T-helper 2 cell treated with Interferon-gamma antibody and Interleukin-4, amounts not matched to agents 5 μg/mL and 100 μg/mL, for 36 hours (primary cell): Measurements from ENCODE around the gene GPR108.
A peak's percentile ranks its signal among the peaks of the same experiment; 100 is the strongest.

Source experiments
- DNase-seq: peaks from one replicate; pipeline ENCODE4 v3.0.0; 2021; ENCODE audit warnings: low spot score
- H3K27ac Mint-ChIP-seq: one replicate; pipeline ENCODE4 v1.8.0; 2021; ENCODE audit warnings: mild to moderate bottlenecking, mixed read lengths
- H3K27me3 Mint-ChIP-seq: one replicate; pipeline ENCODE4 v1.8.0; 2021; ENCODE audit warnings: low read depth, mixed read lengths
- H3K36me3 Mint-ChIP-seq: one replicate; pipeline ENCODE4 v1.8.0; 2021; ENCODE audit warnings: low read depth, mixed read lengths
- H3K4me1 Mint-ChIP-seq: one replicate; pipeline ENCODE4 v1.8.0; 2021; ENCODE audit warnings: low read depth, mixed read lengths
- H3K4me3 Mint-ChIP-seq: one replicate; pipeline ENCODE4 v1.8.0; 2022; ENCODE audit warnings: mild to moderate bottlenecking, moderate library complexity, mixed read lengths
- H3K9me3 Mint-ChIP-seq: one replicate; pipeline ENCODE4 v1.8.0; 2021; ENCODE audit warnings: mixed read lengths

Gene GPR108

DNA sequence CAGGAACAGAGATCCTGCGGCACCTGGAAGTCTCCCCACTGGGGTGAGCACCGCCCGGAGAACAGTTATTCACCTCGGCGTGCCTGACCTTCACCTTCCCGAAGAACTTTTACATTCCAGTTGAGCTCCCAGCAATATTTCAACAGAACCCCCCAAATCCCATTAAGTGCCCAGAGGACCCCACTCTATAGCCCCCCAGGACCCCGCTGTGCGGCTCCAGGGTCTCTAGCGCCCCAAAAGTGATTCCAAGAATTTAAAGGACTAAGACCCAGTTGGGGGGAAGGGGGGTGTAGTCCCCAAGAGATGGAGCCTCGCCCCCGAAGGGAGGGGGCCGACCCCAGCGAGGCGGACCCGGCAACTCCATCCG is 480 bp downstream of the GPR108 start:
- Mint-ChIP-seq H3K4me1 (peaks cover 29% of the 10 kb centered on the region), H3K4me3 (peak overlapping the region; percentile 98), H3K36me3 (peaks cover 18% of the 10 kb centered on the region), H3K27ac (peak overlapping the region; percentile 99), H3K9me3 (no peaks in the 10 kb centered on the region), H3K27me3 (no peaks in the 10 kb centered on the region)
- no peak for DNase-seq

DNA sequence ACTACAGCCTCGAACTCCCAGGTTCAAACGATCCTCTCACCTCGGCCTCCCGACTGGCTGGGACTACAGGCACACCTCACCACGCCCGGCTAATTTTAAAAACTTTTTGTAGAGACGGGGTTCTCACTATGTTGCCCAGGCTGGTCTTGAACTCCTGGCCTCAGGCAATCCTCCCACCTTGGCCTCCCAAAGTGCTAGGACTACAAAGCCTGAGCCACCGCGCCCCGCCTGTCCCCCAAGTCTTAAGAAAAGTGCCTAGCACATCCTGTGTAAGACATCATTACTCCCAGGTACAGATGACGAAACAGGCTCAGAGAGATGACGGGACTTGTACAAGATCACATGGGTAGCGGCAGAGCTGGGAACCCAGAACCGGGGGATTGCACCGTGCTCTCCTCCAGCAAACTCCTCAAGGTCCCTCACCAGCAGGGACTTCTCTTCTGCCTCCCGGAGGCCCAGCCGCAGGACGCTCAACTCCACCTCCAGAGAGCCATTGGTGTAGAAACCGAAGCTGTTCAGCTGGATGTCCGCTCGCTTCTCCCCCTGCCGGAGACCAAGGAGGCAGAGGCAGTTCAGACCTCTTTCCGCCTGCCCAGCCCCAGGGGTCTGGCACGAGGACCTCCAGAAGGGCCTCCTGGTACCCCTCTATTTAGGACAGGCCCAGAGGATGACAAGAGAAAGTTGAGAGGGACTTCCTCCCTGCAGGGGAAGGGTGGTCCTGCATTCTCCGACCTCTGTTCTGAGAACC is 1.0 kb downstream of the GPR108 start:
- Mint-ChIP-seq H3K36me3 (peaks cover 17% of the 10 kb centered on the region), H3K4me1 (peaks cover 29% of the 10 kb centered on the region), H3K27me3 (no peaks in the 10 kb centered on the region), H3K4me3 (peak overlapping the region; percentile 98), H3K9me3 (no peaks in the 10 kb centered on the region), H3K27ac (peak overlapping the region; percentile 99)
- peak; percentile 79 for DNase-seq

DNA sequence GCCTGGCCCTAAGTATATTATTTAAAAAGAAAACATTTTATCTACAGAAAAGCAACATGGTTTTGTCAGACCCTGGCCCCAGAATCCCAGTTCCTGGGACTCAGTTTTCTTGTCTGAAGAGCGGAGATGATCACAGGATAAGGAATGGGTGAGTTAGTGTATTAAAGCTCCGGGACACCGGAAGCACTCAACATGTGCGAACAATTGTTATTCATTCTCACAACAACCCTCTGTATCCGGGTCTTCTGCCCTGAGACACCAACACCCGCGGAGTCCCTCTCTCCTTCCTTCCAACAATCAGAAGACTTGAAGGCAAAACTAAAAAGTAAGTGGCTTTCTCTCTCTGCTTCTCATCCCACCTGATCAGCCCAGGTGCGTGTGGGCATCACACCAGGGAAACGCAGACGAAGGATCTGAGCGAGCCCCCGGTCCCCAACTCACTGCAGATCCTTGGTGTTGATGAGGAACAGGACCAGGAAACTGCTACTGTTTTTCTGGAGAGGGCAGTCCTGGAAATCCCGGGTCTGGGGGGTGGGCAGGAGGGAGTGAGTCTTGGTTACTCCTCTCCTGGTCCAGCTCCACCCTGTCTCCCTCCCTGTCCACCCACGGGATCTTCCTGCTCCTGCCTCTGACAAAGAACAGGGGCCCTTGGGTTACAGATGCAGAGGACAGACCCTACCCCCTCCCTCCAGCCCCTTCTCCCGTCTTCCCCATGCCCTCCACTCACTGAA is 2.0 kb downstream of the GPR108 start:
- Mint-ChIP-seq H3K27me3 (no peaks in the 10 kb centered on the region), H3K4me1 (peaks cover 26% of the 10 kb centered on the region), H3K9me3 (no peaks in the 10 kb centered on the region), H3K36me3 (peaks cover 17% of the 10 kb centered on the region), H3K27ac (peak overlapping the region; percentile 99), H3K4me3 (peak overlapping the region; percentile 98)
- DNase-seq = no peak

DNA sequence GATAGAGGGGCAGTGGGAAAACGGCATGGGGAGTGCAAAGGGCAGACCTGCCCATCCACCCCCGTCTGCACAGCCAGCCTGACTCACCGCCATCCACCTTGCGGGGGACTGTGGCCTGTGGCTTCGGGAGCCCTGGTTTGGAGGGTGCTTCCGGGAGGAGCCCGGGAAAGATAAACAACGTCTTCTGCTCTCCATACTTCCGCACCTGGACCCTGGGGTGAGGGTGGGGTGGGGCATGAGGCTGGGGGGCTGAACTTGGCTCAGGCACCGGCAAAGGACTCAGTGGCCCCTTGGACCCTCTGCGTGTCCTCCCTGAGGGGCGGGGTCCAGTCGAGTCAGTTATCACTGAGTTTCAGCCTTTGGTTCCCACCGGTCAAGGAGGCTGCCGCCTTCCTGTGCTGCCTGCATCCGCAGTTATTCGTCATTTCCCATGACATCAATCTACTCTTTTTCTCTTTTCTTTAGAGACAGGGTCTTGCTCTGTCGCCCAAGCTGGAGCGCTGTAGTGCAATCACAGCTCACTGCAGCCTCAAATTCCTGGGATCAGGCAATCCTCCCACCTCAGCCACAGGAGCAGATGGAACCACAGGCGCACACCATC is 3.2 kb downstream of the GPR108 start:
- H3K27me3 Mint-ChIP-seq = no peaks in the 10 kb centered on the region
- peaks cover 22% of the 10 kb centered on the region for H3K36me3 Mint-ChIP-seq
- H3K4me3 Mint-ChIP-seq = no peak overlapping the region
- no peak for DNase-seq
- H3K4me1 Mint-ChIP-seq = peaks cover 24% of the 10 kb centered on the region
- H3K27ac Mint-ChIP-seq = no peak overlapping the region
- no peaks in the 10 kb centered on the region for H3K9me3 Mint-ChIP-seq

DNA sequence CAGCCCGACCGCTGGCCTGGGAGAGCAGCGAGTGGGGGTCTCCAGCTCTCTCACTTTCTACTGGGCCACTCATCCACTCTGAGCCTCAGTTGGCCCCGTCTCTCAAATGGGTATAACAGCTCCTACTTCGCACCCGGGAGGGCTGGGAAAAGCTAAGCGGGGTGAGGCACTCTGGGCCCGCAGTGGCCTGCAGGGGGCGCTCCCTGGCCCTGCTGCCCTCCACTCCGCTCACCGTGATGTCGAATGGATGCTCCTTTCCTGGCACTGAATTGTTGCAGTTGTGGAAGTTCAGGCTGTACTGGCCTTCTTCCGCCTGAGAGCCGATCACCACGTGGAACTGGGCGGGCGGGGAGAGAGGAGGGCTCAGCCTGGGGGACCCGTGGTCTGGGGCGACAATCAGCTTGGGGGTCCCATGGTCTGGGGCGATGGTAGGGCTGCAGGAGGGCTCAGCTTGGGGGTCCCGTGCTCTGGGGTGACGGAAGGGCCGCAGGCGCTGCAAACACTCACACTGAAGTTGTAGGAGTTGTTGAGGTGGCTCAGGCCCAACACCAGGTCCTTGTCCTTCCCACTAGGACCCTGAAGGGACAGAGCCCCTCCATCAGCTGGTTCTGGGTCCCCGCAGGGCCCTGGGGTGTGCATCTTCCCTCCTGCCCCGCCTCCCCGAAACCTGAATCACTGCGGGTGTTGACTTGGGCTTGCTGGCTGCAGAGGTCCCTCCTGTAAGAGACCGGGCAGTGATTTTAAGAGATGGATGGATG is 3.9 kb downstream of the GPR108 start:
- no peak for DNase-seq
- no peaks in the 10 kb centered on the region for H3K27me3 Mint-ChIP-seq
- peaks cover 18% of the 10 kb centered on the region for H3K4me1 Mint-ChIP-seq
- no peak overlapping the region for H3K4me3 Mint-ChIP-seq
- no peak overlapping the region for H3K27ac Mint-ChIP-seq
- peaks cover 22% of the 10 kb centered on the region for H3K36me3 Mint-ChIP-seq
- no peaks in the 10 kb centered on the region for H3K9me3 Mint-ChIP-seq

DNA sequence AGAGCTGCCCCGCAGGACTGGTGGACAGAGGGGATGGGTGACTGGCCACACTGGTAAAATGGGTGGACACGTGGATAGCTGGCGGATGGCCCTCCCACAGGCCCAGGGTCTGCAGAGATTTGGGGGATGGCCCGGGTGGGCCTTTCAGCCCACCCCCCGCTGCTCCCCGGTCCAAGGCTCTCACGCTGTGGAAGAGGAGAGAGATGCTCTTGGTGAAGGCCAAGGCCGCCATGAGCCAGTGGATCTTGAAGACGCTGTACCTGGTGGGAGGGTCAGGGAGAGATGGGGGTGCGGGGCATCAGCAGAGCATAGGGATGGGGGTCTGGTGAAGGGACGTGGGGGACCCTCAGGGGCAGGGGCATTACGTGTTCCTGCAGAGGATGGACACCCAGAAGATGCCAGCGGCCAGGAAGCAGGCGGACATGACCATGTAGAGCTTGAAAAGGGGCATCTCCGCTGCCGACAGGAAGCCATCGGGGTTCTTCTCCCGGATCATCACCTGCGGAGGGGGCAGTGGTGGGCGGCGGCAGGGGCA is 4.5 kb downstream of the GPR108 start:
- DNase-seq = no peak
- Mint-ChIP-seq H3K27me3 (no peaks in the 10 kb centered on the region), H3K27ac (no peak overlapping the region), H3K4me1 (peaks cover 11% of the 10 kb centered on the region), H3K4me3 (no peak overlapping the region), H3K9me3 (no peaks in the 10 kb centered on the region), H3K36me3 (peaks cover 22% of the 10 kb centered on the region)

DNA sequence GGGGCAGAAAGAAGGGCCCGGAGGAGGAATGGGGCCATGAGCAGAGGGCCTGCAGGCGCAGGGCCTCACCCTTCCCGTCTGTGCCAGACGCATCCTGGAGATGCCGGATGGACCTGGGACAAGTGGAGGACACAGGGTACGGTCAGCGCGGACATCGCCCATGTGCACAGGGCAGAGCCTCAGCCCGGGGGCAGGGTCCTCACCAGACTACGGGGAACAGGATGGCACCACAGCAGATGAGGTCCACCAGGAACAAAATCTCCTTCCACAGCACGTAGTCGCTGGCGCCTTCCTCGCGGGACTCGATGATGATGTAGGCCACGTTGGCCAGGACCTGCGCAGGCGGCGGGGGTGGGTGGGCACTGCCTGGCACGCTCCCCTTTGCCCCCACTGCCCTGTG is 5.6 kb downstream of the GPR108 start:
- H3K36me3 Mint-ChIP-seq = peaks cover 22% of the 10 kb centered on the region
- H3K4me1 Mint-ChIP-seq = peaks cover 9% of the 10 kb centered on the region
- H3K4me3 Mint-ChIP-seq = no peak overlapping the region

DNA sequence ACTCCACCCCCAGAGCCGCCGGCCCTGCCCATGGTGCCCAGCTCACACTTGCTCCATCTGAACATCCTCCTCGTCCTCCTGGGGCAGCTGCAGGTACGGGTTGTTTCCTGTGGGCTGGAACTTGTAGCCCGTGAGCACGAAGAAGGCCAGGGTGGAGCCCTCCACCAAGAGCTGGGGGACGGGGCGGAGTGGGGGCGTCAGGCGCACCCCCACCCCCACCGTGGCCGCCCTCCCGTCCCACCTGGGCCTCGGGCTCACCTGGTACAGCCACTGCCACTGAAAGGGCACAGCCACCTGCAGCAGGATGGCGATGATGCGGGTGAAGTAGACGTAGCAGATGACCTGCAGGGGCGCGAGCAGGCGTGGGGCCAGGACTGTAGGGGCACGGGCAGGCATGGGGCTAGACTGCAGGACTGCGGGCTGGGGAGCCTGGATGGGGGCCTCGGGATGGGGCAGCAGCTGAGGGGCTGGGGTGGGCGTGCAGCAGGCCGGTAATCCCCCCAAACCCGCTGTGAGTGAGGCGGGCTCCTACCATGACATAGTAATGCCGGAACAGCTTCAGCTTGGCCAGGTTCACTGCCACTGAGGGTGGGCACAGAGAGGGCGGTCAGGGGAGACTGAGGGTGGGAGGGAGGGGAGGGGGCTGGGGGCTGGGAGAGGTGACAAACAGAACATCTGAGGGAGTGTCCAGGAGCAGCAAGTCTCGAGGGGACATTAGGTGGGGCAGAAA is 6.3 kb downstream of the GPR108 start:
- Mint-ChIP-seq H3K4me3 (no peak overlapping the region), H3K4me1 (peaks cover 5% of the 10 kb centered on the region), H3K36me3 (peaks cover 19% of the 10 kb centered on the region), H3K27ac (no peak overlapping the region), H3K27me3 (no peaks in the 10 kb centered on the region), H3K9me3 (no peaks in the 10 kb centered on the region)
- DNase-seq = no peak

More for the DNA sequence above, 5.6 kb downstream of the GPR108 start:
- DNase-seq = no peak
- no peak overlapping the region for H3K27ac Mint-ChIP-seq
- H3K27me3 Mint-ChIP-seq = no peaks in the 10 kb centered on the region
- no peaks in the 10 kb centered on the region for H3K9me3 Mint-ChIP-seq

DNA sequence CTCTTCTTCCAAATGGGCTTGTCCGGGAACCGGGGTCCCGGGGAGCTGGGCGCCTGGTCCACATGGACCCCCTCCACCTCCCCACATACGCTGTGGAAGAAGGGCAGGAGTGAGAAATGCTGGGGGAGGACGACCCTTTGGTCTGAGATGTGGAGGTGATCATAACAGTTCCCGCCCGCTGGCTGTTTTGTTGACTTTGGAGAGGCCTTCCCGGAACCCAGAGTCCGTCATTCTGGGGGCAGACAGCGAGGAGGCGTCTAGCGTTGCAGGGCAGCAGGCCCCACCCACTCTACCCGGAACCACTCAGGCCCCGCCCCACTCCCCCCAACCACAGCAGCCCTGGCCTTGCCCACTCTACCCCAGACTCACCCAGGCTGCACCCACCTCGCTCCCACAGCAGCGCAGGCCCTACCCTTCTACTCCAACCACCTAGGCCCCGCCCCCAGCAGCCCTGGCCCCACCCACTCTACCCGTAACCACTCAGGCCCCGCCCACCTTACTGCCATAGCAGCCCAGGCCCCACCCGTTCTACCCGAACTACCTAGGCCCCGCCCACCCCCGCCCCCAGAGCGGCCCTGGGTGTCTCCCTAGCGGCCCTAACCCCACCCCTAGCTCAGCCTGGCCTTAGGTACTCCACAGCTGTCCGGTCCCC is 7.1 kb downstream of the GPR108 start:
- Mint-ChIP-seq H3K27ac (peak overlapping the region; percentile 20), H3K4me1 (peaks cover 3% of the 10 kb centered on the region), H3K27me3 (no peaks in the 10 kb centered on the region)

DNA sequence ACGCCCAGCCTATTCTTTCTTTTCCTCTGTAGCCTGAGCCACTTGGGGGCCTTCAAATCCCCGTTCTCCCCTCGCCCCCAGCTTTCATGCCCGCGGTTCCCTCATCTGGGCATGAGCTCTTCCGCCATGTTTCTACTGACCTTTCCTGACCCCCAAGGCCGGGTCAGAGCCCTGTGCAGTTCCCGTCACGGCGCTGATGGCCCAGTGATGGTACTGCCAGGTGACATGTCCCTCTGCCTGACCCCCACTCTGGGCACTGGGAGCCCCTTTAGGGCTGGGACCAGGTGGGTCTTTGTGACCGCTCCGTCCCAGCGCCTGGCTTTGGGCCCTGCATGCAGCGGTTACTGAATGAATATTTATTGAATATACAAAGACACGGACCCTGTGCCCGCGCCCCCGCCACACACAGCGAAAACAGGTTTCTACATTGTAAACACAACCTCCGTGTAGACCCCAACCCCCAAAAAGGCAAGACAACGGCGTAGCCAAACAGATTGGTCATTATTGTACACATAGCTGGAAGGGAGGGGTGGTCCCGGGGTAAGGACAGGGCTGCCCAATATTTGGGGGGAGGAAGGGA is 7.7 kb downstream of the GPR108 start:
- Mint-ChIP-seq H3K4me3 (no peak overlapping the region), H3K9me3 (no peaks in the 10 kb centered on the region), H3K27me3 (no peaks in the 10 kb centered on the region), H3K36me3 (peaks cover 17% of the 10 kb centered on the region), H3K27ac (no peak overlapping the region), H3K4me1 (peaks cover 3% of the 10 kb centered on the region)
- no peak for DNase-seq

More for the DNA sequence above, 7.1 kb downstream of the GPR108 start:
- Mint-ChIP-seq H3K9me3 (no peaks in the 10 kb centered on the region), H3K36me3 (peaks cover 17% of the 10 kb centered on the region), H3K4me3 (no peak overlapping the region)
- no peak for DNase-seq

DNA sequence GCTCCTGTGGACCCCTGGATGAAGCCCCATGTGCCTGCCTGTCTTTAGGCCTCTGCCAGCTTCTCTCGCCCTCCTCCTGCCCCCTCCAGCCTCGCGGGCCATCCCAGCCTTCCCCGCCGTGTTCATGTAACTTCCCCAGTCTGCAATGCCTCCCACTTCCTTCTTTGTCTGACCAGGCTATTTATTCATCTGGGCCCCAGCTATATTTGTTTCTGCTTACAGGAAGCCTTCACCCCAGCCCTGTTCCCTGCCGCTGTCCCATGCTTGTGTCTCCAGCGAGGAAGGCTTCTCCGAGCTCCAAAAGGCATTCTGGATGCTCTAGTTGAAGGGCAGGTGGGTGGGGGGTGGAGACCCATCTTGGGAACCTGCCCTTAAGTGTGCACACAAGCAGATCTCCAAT is 9.0 kb downstream of the GPR108 start:
- no peak for DNase-seq
- peaks cover 3% of the 10 kb centered on the region for H3K4me1 Mint-ChIP-seq
- no peaks in the 10 kb centered on the region for H3K27me3 Mint-ChIP-seq
- no peak overlapping the region for H3K27ac Mint-ChIP-seq
- no peaks in the 10 kb centered on the region for H3K9me3 Mint-ChIP-seq
- peaks cover 15% of the 10 kb centered on the region for H3K36me3 Mint-ChIP-seq
- H3K4me3 Mint-ChIP-seq = no peak overlapping the region

DNA sequence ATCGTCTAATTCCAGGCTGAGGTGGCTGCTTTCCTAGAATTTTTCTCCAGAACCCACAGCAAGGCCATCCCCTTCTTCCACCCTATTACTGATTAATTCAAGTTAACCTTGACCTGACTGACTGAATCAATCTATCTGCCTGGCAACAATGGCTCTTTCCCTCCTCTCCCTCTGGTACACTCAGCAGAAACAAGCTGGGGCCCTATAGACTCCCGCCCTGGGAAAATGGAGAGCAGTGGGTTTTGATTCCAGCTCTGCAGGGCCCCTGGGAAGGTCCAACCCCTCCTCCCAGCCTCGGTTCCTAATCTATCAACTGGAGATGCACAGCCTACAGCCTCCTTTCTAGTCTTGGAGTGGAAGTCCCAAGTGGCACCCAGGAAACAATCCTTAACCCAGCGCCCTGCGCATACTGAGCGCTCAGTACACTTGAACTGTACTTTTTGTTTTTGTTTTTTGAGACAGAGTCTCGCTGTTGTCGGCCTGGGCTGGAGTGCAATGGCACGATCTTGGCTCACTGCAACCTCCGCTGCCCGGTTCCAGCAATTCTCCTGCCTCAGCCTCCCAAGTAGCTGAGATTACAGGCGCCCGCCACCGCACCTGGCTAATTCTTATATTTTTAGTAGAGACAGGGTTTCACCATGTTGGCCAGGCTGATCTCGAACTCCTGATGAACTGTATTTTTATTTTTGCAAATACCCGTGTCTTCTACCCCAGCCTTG is 11.7 kb downstream of the GPR108 start:
- no peak overlapping the region for H3K4me3 Mint-ChIP-seq
- H3K9me3 Mint-ChIP-seq = no peaks in the 10 kb centered on the region
- DNase-seq = no peak
- H3K27me3 Mint-ChIP-seq = no peaks in the 10 kb centered on the region
- H3K4me1 Mint-ChIP-seq = peaks cover 7% of the 10 kb centered on the region
- H3K36me3 Mint-ChIP-seq = peaks cover 6% of the 10 kb centered on the region
- H3K27ac Mint-ChIP-seq = no peak overlapping the region
